GM21423 (cell line): Measurements from ENCODE around the gene GPRC5B.
A peak's percentile ranks its signal among the peaks of the same experiment; 100 is the strongest.

Source experiments
- ATAC-seq: cut with Tn5 transposase; IDR thresholded peaks from one replicate; pipeline ENCODE4 v1.9.1; 2021; ENCODE audit warnings: mild to moderate bottlenecking, moderate library complexity; ENCODE audit not compliant: unreplicated experiment

GPRC5B gene

GRCh38 chr16:19898924-19899604 is 14.4 kb upstream of the GPRC5B start:
- ATAC-seq: no peak

GRCh38 chr16:19898166-19898565 is 13.5 kb upstream of the GPRC5B start:
- ATAC-seq: no peak

- no peak for ATAC-seq
Measured at GRCh38 chr16:19896951-19897350, 12.3 kb upstream of the GPRC5B start.

GRCh38 chr16:19894586-19894985 is 9.9 kb upstream of the GPRC5B start:
- no peak for ATAC-seq

- no peak for ATAC-seq
Measured at GRCh38 chr16:19892902-19893301, 8.3 kb upstream of the GPRC5B start.

GRCh38 chr16:19890901-19891300 is 6.3 kb upstream of the GPRC5B start:
- ATAC-seq: no peak

GRCh38 chr16:19888834-19889233 is 4.2 kb upstream of the GPRC5B start:
- no peak for ATAC-seq

GRCh38 chr16:19886073-19886941 is 1.7 kb upstream of the GPRC5B start:
- ATAC-seq: peak; percentile 57

- ATAC-seq: no peak
Measured at GRCh38 chr16:19885451-19886072, 914 bp upstream of the GPRC5B start.

GRCh38 chr16:19883966-19884485 is 622 bp downstream of the GPRC5B start:
- no peak for ATAC-seq

- no peak for ATAC-seq
Measured at GRCh38 chr16:19883296-19883965, 1.2 kb downstream of the GPRC5B start.

- no peak for ATAC-seq
Measured at GRCh38 chr16:19882646-19883045, 2.0 kb downstream of the GPRC5B start.

GRCh38 chr16:19882186-19882585 is 2.5 kb downstream of the GPRC5B start:
- ATAC-seq: no peak

- no peak for ATAC-seq
Measured at GRCh38 chr16:19881783-19882182, 2.9 kb downstream of the GPRC5B start.

GRCh38 chr16:19881028-19881427 is 3.6 kb downstream of the GPRC5B start:
- no peak for ATAC-seq

GRCh38 chr16:19879241-19879792 is 5.3 kb downstream of the GPRC5B start:
- no peak for ATAC-seq

GRCh38 chr16:19878757-19879156 is 5.9 kb downstream of the GPRC5B start:
- ATAC-seq: no peak

GRCh38 chr16:19876501-19877059 is 8.1 kb downstream of the GPRC5B start:
- ATAC-seq: no peak

GRCh38 chr16:19875900-19876299 is 8.7 kb downstream of the GPRC5B start:
- ATAC-seq: no peak

- no peak for ATAC-seq
Measured at GRCh38 chr16:19874851-19875546, 9.6 kb downstream of the GPRC5B start.
